Left ventricle myocardium inferior (tissue), 1 donor: ENCODE results near the gene ATP6V0C. TPM values are rescaled to one million over a fixed set of nuclear protein-coding genes. Genes with fewer than 3 reads are reported as not detected.

Experiments used
- DNase-seq: peaks from one replicate; pipeline ENCODE4 v3.0.0-alpha.2; 2020
- H3K27ac ChIP-seq: fragments of 200-600 bp; replicated peaks from 2 replicates; pipeline ENCODE4 v1.8.0; 2021
- H3K27me3 ChIP-seq: fragments of 200-600 bp; 2 replicates; pipeline ENCODE4 v1.8.0; 2021; ENCODE audit warnings: low read depth
- H3K36me3 ChIP-seq: fragments of 200-600 bp; 2 replicates; pipeline ENCODE4 v1.8.0; 2021
- H3K4me1 ChIP-seq: fragments of 200-600 bp; 2 replicates; pipeline ENCODE4 v1.8.0; 2021
- H3K4me3 ChIP-seq: fragments of 200-600 bp; 2 replicates; pipeline ENCODE4 v1.8.0; 2021; ENCODE audit warnings: mild to moderate bottlenecking, moderate library complexity
- H3K9me3 ChIP-seq: fragments of 200-600 bp; replicated peaks from 2 replicates; pipeline ENCODE4 v1.8.0; 2021
- intact Hi-C: fragments of 100-400 bp; cut with micrococcal nuclease; formaldehyde crosslinking; loops from one replicate; pipeline ENCODE4 v1.11.0; 2022
- total RNA-seq: library from RNA; stranded (reverse); fragmentation: NEBNext Ultra II Directional; extraction: Animal tissue kit (Norgen Biotek cat#: 25700); gene quantifications from one replicate; pipeline ENCODE4 v1.2.1, GENCODE V29; 2021
- TF ChIP-seq, protein P1 (sequence below): fragments of 200-600 bp; IDR thresholded peaks from 2 replicates; pipeline ENCODE4 v1.8.0; 2021; ENCODE audit warnings: antibody characterized with exemption, mild to moderate bottlenecking, borderline replicate concordance
- donor health status: DM: no; HTN: yes; CAD: no; lungs with severe emphysema.

The ATP6V0C gene
- total RNA-seq, 1 donor from 2014 or later, result 128 TPM

DNA sequence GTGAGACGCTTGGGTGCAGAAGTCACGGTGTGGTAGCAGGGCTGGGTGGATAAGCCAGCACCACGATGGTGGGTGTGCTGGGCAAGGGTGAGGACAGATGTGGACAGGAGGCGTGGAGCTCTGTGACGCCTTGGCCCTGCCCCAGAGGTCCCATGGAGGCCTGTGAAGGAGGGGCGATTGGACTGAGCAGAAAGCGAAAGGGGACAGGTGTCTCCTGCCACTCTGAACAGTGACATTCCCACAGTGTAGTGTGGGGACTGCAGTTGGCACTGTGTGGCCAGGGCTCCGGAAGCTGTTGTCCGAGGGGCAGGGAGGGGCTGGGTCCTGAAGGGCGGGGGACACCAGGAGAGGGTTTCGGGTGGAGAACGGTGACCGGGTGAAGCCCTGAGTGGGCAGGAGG, 31.5 kb upstream of the ATP6V0C start:
- TF ChIP-seq, protein P1, sequence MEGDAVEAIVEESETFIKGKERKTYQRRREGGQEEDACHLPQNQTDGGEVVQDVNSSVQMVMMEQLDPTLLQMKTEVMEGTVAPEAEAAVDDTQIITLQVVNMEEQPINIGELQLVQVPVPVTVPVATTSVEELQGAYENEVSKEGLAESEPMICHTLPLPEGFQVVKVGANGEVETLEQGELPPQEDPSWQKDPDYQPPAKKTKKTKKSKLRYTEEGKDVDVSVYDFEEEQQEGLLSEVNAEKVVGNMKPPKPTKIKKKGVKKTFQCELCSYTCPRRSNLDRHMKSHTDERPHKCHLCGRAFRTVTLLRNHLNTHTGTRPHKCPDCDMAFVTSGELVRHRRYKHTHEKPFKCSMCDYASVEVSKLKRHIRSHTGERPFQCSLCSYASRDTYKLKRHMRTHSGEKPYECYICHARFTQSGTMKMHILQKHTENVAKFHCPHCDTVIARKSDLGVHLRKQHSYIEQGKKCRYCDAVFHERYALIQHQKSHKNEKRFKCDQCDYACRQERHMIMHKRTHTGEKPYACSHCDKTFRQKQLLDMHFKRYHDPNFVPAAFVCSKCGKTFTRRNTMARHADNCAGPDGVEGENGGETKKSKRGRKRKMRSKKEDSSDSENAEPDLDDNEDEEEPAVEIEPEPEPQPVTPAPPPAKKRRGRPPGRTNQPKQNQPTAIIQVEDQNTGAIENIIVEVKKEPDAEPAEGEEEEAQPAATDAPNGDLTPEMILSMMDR, result no peak
- no peaks in the 10 kb centered on the region for H3K9me3 ChIP-seq
- DNase-seq, result no peak
- intact Hi-C loops, result no loop called here
- peaks cover 51% of the 10 kb centered on the region for H3K4me1 ChIP-seq
- H3K27me3 ChIP-seq, result no peaks in the 10 kb centered on the region
- H3K27ac ChIP-seq, result peak overlapping the region; percentile 27
- no peak overlapping the region for H3K4me3 ChIP-seq
- no peaks in the 10 kb centered on the region for H3K36me3 ChIP-seq

- TF ChIP-seq, protein P1, result no peak
- H3K9me3 ChIP-seq, result no peaks in the 10 kb centered on the region
- H3K4me1 ChIP-seq, result peaks cover 55% of the 10 kb centered on the region
- peak overlapping the region; percentile 24 for H3K4me3 ChIP-seq
- intact Hi-C loops, result no loop called here
- no peaks in the 10 kb centered on the region for H3K27me3 ChIP-seq
- H3K36me3 ChIP-seq, result no peaks in the 10 kb centered on the region
- H3K27ac ChIP-seq, result peak overlapping the region; percentile 27
- DNase-seq, result peak; percentile 60
Observed at GRCh38 chr16:2482708-2483534, 30.8 kb upstream of the ATP6V0C start.

DNA sequence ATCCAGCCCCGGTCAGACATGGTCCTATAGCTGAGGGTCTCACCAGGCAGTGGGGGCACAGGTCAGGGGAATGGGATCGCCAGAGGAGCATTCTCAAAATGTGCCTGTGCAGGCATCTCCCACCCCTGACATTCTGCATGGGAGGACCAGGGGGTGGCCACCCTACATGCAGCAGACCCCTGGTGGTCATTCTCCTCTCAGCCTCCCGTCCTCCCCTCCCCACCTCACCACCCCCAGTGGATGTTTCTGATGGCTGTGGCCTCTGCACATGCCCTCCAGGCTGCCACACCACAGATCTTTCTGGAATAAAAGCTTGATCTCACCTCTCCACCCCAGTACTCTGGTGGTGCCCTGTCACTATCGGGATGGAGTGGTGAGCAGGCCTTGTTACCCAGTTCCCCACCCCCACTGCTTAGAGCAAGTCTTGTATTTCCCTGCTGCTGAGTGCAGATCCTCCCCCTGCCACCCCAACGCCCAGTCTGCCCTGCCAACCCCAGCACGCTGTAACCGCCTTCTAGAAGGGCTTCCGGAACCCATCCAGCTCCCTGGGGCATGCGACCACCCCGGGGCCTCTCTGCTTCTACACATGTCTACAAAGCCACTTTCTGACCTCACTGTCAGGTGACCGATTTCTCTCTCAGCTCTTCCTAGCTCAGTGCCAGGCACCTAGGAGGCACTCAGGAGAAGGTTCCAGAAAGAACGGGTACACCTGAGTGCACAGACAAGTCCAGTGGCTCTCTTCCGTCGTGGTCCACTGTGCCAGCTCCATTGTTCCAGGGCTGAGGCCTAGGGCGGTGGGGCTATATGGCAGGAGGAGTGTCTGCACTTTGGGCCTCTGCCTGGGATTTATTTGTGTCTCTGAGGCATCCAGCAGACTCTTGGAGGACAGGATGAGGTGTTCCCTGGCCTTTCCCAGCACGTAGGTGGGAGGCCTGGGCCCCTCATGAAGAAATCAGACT, 29.5 kb upstream of the ATP6V0C start:
- H3K9me3 ChIP-seq, result no peaks in the 10 kb centered on the region
- no peak for DNase-seq
- no peak overlapping the region for H3K27ac ChIP-seq

DNA sequence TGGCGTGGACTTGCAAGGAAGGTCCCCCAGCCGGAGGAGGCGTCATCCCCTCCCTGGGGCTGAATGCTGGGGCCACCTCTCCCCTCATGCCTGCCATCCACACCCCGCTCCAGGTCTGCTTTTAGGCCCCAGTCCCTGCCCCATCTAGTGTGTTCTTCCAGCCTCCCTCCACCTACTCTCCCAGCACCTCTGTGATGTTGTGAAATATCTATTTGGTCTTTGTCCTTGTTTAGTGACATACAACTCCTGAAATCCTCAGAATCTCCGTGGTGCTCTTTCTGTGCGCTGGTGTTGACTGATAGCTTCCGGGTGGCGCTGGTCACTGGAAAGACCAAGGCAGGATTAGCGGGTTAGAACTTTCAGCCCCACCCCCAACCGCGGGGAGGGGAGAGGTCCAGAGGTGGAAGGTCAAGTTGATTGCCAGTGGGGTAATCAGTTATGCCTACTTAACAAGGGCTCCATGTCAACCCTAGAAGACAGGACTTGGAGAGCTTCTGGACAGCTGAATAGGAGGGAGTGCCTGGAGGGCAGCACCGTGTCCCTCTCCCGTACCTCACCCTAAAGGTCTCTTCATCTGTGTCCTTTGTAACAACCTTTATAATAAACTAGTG, 28.7 kb upstream of the ATP6V0C start:
- H3K27me3 ChIP-seq, result no peaks in the 10 kb centered on the region
- DNase-seq, result no peak
- intact Hi-C loops, result no loop called here
- H3K4me1 ChIP-seq, result peaks cover 55% of the 10 kb centered on the region
- H3K36me3 ChIP-seq, result no peaks in the 10 kb centered on the region
- no peak overlapping the region for H3K4me3 ChIP-seq
- peak overlapping the region; percentile 75 for H3K27ac ChIP-seq
- TF ChIP-seq, protein P1, result no peak
- no peaks in the 10 kb centered on the region for H3K9me3 ChIP-seq

More for the DNA sequence above, 29.5 kb upstream of the ATP6V0C start:
- H3K27me3 ChIP-seq, result no peaks in the 10 kb centered on the region
- intact Hi-C loops, result no loop called here
- H3K4me3 ChIP-seq, result no peak overlapping the region
- no peaks in the 10 kb centered on the region for H3K36me3 ChIP-seq
- peaks cover 55% of the 10 kb centered on the region for H3K4me1 ChIP-seq
- TF ChIP-seq, protein P1, result no peak
